ENCODE data around the gene PTPN3.
"Not testable (repeated sequence)": the region's sequence is repeated elsewhere in the genome, so short reads cannot be mapped to it uniquely, and the experiment has no call there.

The PTPN3 gene

GRCh38 chr9:109399258-109399767 lies 98.8 kb downstream of the PTPN3 start:
- DNase-seq (ENCODE audit: low read depth, low spot score), result no peak

- no peak for DNase-seq (ENCODE audit: low read depth, low spot score)
Measured at GRCh38 chr9:109391176-109391575, 106.9 kb downstream of the PTPN3 start.

GRCh38 chr9:109387856-109388255 lies 110.3 kb downstream of the PTPN3 start:
- DNase-seq (ENCODE audit: low read depth, low spot score), result no peak

GRCh38 chr9:109387206-109387605 lies 110.9 kb downstream of the PTPN3 start:
- DNase-seq (ENCODE audit: low read depth, low spot score), result no peak

- DNase-seq (ENCODE audit: low read depth, low spot score), result no peak
Measured at GRCh38 chr9:109385499-109385898, 112.6 kb downstream of the PTPN3 start.

GRCh38 chr9:109383947-109384346 lies 114.2 kb downstream of the PTPN3 start:
- DNase-seq (ENCODE audit: low read depth, low spot score), result no peak

- no peak for DNase-seq (ENCODE audit: low read depth, low spot score)
Measured at GRCh38 chr9:109383356-109383755, 114.8 kb downstream of the PTPN3 start.

GRCh38 chr9:109382585-109382984 lies 115.5 kb downstream of the PTPN3 start:
- no peak for DNase-seq (ENCODE audit: low read depth, low spot score)

GRCh38 chr9:109382182-109382581 lies 115.9 kb downstream of the PTPN3 start:
- no peak for DNase-seq (ENCODE audit: low read depth, low spot score)

- no peak for DNase-seq (ENCODE audit: low read depth, low spot score)
Measured at GRCh38 chr9:109381011-109381729, 116.9 kb downstream of the PTPN3 start.

GRCh38 chr9:109379513-109379912 lies 118.6 kb downstream of the PTPN3 start:
- DNase-seq (ENCODE audit: low read depth, low spot score), result no peak

GRCh38 chr9:109378316-109378715 lies 119.8 kb downstream of the PTPN3 start:
- no peak for DNase-seq (ENCODE audit: low read depth, low spot score)

GRCh38 chr9:109372246-109372645 lies 125.9 kb downstream of the PTPN3 start:
- DNase-seq (ENCODE audit: low read depth, low spot score), result no peak

GRCh38 chr9:109371374-109371773 lies 126.7 kb downstream of the PTPN3 start:
- DNase-seq (ENCODE audit: low read depth, low spot score), result no peak

GRCh38 chr9:109369285-109369684 lies 128.8 kb downstream of the PTPN3 start:
- DNase-seq (ENCODE audit: low read depth, low spot score), result no peak

GRCh38 chr9:109360771-109361170 lies 137.3 kb downstream of the PTPN3 start:
- DNase-seq (ENCODE audit: low read depth, low spot score), result no peak

- not testable (repeated sequence) for DNase-seq (ENCODE audit: low read depth, low spot score)
Measured at GRCh38 chr9:109358968-109359603, 139.0 kb downstream of the PTPN3 start.

- DNase-seq (ENCODE audit: low read depth, low spot score), result no peak
Measured at GRCh38 chr9:109355564-109356297, 142.4 kb downstream of the PTPN3 start.

- DNase-seq (ENCODE audit: low read depth, low spot score), result no peak
Measured at GRCh38 chr9:109354190-109354589, 143.9 kb downstream of the PTPN3 start.

- DNase-seq (ENCODE audit: low read depth, low spot score), result no peak
Measured at GRCh38 chr9:109351032-109351431, 147.1 kb downstream of the PTPN3 start.

- no peak for DNase-seq (ENCODE audit: low read depth, low spot score)
Measured at GRCh38 chr9:109349421-109349846, 148.7 kb downstream of the PTPN3 start.

- DNase-seq (ENCODE audit: low read depth, low spot score), result no peak
Measured at GRCh38 chr9:109346904-109347303, 151.2 kb downstream of the PTPN3 start.
